Loucy (cell line): Measurements from ENCODE around the gene VEPH1.
A peak's percentile ranks its signal among the peaks of the same experiment; 100 is the strongest.
"Not testable (repeated sequence)": the region's sequence is repeated elsewhere in the genome, so short reads cannot be mapped to it uniquely, and the experiment has no call there.

Experiments used
- H2AFZ ChIP-seq: fragments of 200-600 bp; sonication (generic); 2 replicates; pipeline ENCODE4 v1.6.0; 2016; ENCODE audit warnings: antibody characterized with exemption, mild to moderate bottlenecking, low read length, moderate library complexity
- H3F3A ChIP-seq: fragments of 200-600 bp; 2 replicates; pipeline ENCODE4 v1.6.0; 2016; ENCODE audit warnings: antibody characterized with exemption, low read depth, mild to moderate bottlenecking
- H3K27me3 ChIP-seq: fragments of 200-600 bp; sonication (generic); 2 replicates; pipeline ENCODE4 v1.6.1; 2014; ENCODE audit warnings: low read length, mild to moderate bottlenecking; ENCODE audit not compliant: insufficient read depth, poor library complexity, severe bottlenecking
- H3K36me3 ChIP-seq: fragments of 200-600 bp; sonication (generic); 2 replicates; pipeline ENCODE4 v1.6.1; 2016; ENCODE audit warnings: low read length; ENCODE audit not compliant: insufficient read depth
- H3K4me1 ChIP-seq: fragments of 200-600 bp; sonication (generic); 2 replicates; pipeline ENCODE4 v1.5.1; 2014; ENCODE audit warnings: low read length, mild to moderate bottlenecking; ENCODE audit not compliant: insufficient read depth, poor library complexity, severe bottlenecking
- H3K4me2 ChIP-seq: fragments of 200-600 bp; sonication (generic); 2 replicates; pipeline ENCODE4 v1.6.0; 2014; ENCODE audit warnings: antibody characterized with exemption, low read length, low read depth, mild to moderate bottlenecking; ENCODE audit not compliant: poor library complexity, severe bottlenecking
- H3K4me3 ChIP-seq: fragments of 200-600 bp; sonication (generic); 2 replicates; pipeline ENCODE4 v1.5.1; 2014; ENCODE audit warnings: low read length, mild to moderate bottlenecking, mixed read lengths; ENCODE audit not compliant: poor library complexity, severe bottlenecking
- H3K79me2 ChIP-seq: fragments of 200-600 bp; sonication (generic); 2 replicates; pipeline ENCODE4 v1.6.1; 2014; ENCODE audit warnings: low read length; ENCODE audit not compliant: insufficient read depth
- H3K9ac ChIP-seq: fragments of 200-600 bp; sonication (generic); 2 replicates; pipeline ENCODE4 v1.6.0; 2014; ENCODE audit warnings: mild to moderate bottlenecking, low read depth, low read length, moderate library complexity; ENCODE audit not compliant: poor library complexity, severe bottlenecking
- H3K9me2 ChIP-seq: fragments of 200-600 bp; sonication (generic); replicated peaks from 2 replicates; pipeline ENCODE4 v1.6.1; 2016; ENCODE audit warnings: low read depth, low read length, mixed read lengths
- H3K9me3 ChIP-seq: fragments of 200-600 bp; sonication (generic); 2 replicates; pipeline ENCODE4 v1.6.1; 2014; ENCODE audit warnings: mild to moderate bottlenecking, antibody characterized with exemption, low read length, low read depth; ENCODE audit not compliant: insufficient read depth
- H4K20me1 ChIP-seq: fragments of 200-600 bp; sonication (generic); 2 replicates; pipeline ENCODE4 v1.6.0; 2014; ENCODE audit warnings: antibody characterized with exemption, low read length, mild to moderate bottlenecking; ENCODE audit not compliant: insufficient read depth, poor library complexity, severe bottlenecking
- EZH2phosphoT487 ChIP-seq: fragments of 200-600 bp; IDR thresholded peaks from 2 replicates; pipeline ENCODE4 v1.6.1; 2018; ENCODE audit warnings: antibody characterized with exemption, mild to moderate bottlenecking, moderate library complexity, borderline replicate concordance
- TF ChIP-seq, protein P1 (sequence below): fragments of 200-600 bp; sonication (generic); conservative IDR thresholded peaks from 2 replicates; pipeline ENCODE4 v1.5.1; 2014; ENCODE audit warnings: mild to moderate bottlenecking, antibody characterized with exemption, low read length

Gene VEPH1

DNA sequence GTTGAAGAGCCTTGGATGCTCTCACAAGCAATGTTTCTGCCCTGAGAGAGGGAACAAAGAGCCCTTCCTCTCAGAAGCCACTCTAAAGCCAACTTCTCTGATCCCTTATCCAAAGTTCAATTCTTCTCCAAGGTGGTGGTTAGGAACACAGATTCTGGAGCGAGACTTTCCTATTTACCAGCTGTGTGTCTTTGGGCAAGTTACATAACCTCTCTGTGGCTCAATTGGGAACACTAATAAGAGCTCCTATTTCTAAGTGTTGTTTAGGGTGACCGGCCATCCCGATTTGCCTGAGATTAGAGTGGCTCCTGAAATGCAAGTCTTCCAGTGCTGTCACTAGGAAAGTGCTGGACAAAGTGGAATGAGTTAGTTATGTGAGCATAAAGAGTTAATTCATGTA is 175.4 kb downstream of the VEPH1 start:
- no peak overlapping the region for H3K9ac ChIP-seq
- H3K36me3 ChIP-seq = no peaks in the 10 kb centered on the region
- no peak overlapping the region for H3K4me3 ChIP-seq
- no peaks in the 10 kb centered on the region for H3K79me2 ChIP-seq
- no peaks in the 10 kb centered on the region for H4K20me1 ChIP-seq
- H3F3A ChIP-seq = no peaks in the 10 kb centered on the region
- H3K4me2 ChIP-seq = no peak overlapping the region
- no peaks in the 10 kb centered on the region for H3K9me2 ChIP-seq
- no peak for TF ChIP-seq EZH2phosphoT487
- TF ChIP-seq, protein P1, sequence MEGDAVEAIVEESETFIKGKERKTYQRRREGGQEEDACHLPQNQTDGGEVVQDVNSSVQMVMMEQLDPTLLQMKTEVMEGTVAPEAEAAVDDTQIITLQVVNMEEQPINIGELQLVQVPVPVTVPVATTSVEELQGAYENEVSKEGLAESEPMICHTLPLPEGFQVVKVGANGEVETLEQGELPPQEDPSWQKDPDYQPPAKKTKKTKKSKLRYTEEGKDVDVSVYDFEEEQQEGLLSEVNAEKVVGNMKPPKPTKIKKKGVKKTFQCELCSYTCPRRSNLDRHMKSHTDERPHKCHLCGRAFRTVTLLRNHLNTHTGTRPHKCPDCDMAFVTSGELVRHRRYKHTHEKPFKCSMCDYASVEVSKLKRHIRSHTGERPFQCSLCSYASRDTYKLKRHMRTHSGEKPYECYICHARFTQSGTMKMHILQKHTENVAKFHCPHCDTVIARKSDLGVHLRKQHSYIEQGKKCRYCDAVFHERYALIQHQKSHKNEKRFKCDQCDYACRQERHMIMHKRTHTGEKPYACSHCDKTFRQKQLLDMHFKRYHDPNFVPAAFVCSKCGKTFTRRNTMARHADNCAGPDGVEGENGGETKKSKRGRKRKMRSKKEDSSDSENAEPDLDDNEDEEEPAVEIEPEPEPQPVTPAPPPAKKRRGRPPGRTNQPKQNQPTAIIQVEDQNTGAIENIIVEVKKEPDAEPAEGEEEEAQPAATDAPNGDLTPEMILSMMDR = no peak
- H3K4me1 ChIP-seq = peaks cover 19% of the 10 kb centered on the region
- H3K9me3 ChIP-seq = no peaks in the 10 kb centered on the region
- H3K27me3 ChIP-seq = no peaks in the 10 kb centered on the region
- H2AFZ ChIP-seq = no peak overlapping the region

DNA sequence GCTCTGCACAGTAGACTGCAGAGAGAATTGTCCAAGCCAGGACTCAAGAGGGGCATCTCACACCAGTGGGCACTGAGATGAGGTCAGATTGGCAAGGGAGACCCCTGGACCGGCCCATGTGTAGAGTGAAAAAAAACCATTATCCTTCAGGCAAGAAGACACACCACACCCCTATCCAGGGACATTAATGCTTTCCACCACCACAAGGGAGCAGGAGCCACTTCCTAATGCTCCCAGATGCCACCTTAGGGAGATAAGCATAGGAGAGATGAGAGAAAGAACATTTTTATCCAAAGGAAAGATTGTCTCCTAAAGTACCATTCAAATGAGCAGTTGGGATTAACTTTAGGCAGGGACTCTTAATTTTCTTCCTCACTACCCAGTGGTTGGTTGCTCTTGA is 176.2 kb downstream of the VEPH1 start:
- Histone ChIP-seq H2AFZ (no peak overlapping the region), H3K36me3 (no peaks in the 10 kb centered on the region), H4K20me1 (no peaks in the 10 kb centered on the region), H3K4me3 (no peak overlapping the region), H3K27me3 (no peaks in the 10 kb centered on the region), H3K4me2 (no peak overlapping the region), H3K9ac (no peak overlapping the region), H3K9me3 (no peaks in the 10 kb centered on the region), H3F3A (no peaks in the 10 kb centered on the region), H3K79me2 (no peaks in the 10 kb centered on the region), H3K9me2 (no peaks in the 10 kb centered on the region), H3K4me1 (peaks cover 19% of the 10 kb centered on the region)
- TF ChIP-seq EZH2phosphoT487 = no peak
- TF ChIP-seq, protein P1 = no peak

DNA sequence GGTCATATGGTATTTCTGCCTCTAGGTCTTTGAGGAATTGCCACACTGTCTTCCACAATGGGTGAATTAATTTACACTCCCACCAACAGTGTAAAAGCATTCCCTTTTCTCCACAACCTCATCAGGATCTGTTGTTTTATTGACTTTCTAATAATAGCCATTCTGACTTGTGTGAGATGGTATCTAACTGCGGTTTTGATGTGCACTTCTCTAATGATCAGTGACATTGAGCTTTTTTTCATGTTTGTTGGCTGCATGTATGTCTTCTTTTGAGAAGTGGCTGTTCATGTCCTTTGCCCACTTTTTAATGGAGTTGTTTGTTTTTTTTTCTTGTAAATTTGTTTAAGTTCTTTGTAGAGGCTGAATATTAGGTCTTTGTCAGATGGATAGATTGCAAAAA is 178.3 kb downstream of the VEPH1 start:
- H3K27me3 ChIP-seq, H3K4me3 ChIP-seq, H3K9ac ChIP-seq, H3K36me3 ChIP-seq, H3K9me3 ChIP-seq, H3K79me2 ChIP-seq, H3F3A ChIP-seq, H4K20me1 ChIP-seq, H3K4me2 ChIP-seq, H3K9me2 ChIP-seq: not testable (repeated sequence)
- peak overlapping the region; percentile 48; the same call in 1 of the 2 replicates for H2AFZ ChIP-seq
- peaks cover 24% of the 10 kb centered on the region for H3K4me1 ChIP-seq

DNA sequence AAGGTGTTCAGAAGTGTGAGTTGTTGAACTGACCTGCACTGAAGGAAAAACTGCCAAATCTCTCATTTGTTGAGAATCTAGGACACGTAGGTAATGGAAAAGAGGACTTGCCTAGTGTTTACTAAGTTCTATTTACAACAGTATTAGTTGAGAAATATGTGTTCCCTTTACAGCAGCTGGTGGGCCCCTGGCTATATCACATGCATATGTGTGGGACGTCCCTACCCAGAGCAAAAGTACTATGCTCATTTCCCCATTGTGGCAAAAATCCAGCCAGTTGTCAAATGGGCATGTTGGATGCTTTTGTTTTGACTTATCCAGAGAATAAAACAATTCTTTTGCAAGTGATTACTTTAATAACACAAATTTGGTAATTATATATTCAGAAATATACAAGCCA is 179.9 kb downstream of the VEPH1 start:
- Histone ChIP-seq H3K36me3 (no peaks in the 10 kb centered on the region), H3K9me2 (no peaks in the 10 kb centered on the region), H3K9ac (no peak overlapping the region), H3K27me3 (no peaks in the 10 kb centered on the region), H3K4me2 (no peak overlapping the region), H3K4me1 (peaks cover 17% of the 10 kb centered on the region), H4K20me1 (no peaks in the 10 kb centered on the region), H3K4me3 (no peak overlapping the region), H2AFZ (no peak overlapping the region), H3F3A (0 out of 2 replicates have a peak, but pooled peaks cover 3% of the 10 kb centered on the region), H3K79me2 (no peaks in the 10 kb centered on the region), H3K9me3 (no peaks in the 10 kb centered on the region)
- TF ChIP-seq, protein P1 = no peak
- TF ChIP-seq EZH2phosphoT487 = no peak
